Measurements from ENCODE around the gene MMP7. TPM values are rescaled to one million over a fixed set of nuclear protein-coding genes. Genes with fewer than 3 reads are reported as not detected.

The MMP7 gene
- total and polyA plus RNA-seq, 2 of the 4 experiments (the other 2 are of a cell fraction): not detected

DNA sequence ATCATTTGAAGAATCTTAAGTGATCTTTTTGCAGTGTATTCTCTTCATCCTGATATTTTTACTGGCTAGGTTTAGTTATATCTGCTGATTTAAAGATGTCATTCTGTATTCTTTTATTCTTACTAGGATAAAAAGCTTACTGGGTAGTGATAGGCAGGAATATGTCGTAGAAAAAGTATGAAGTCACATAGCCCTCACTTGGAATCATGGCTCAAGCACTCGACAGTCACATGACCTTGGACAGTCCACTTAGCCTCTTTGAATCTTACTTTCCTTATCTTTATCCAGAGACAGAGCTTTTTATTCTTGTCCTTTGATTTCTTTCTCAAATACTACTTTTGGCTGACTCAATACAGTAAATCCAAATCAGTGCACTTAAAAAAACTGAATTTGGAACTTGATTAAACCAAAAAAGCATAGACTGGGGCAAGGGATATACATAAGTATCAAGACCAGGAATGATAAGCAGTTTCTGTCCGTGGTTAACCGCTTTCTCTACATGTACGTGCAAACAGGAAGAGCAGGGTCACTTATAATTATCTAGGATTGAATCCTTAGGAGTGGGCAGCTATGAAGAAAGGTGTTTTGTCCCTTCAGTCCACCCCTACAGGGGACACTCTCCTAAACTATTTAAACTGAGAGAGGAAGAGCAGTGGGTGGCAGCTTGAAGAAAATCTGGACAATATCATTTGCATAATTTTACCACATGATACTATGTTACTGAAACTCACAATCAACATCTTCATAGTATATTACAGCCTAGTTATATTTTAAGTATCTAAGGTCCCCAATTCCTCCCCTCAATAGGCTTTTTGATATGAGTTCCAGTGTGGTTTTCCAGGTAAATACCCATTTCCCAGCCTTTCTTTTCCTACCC is 8.0 kb downstream of the MMP7 start:
- Histone ChIP-seq H3K4me1 (ENCODE audit: control insufficient read depth, insufficient read depth, low read length) (no peaks in the 10 kb centered on the region), H3K27ac (ENCODE audit: insufficient read depth, low read length) (no peak overlapping the region), H3K23ac (ENCODE audit: low read depth, low read length) (no peak overlapping the region), H2BK20ac (ENCODE audit: low read depth, low read length) (no peak overlapping the region), H3K9me1 (ENCODE audit: insufficient read depth, low read length) (no peaks in the 10 kb centered on the region), H2BK15ac (ENCODE audit: low read depth, low read length) (no peak overlapping the region), H2BK5ac (ENCODE audit: low read depth, low read length, poor library complexity, severe bottlenecking) (no peak overlapping the region), H2AK9ac (replicated peaks; ENCODE audit: low read depth, low read length, poor library complexity) (no peak overlapping the region), H2AFZ (replicated peaks; ENCODE audit: low read length, poor library complexity) (no peak overlapping the region), H2BK120ac (ENCODE audit: low read depth, low read length) (no peak overlapping the region), H3K9me3 (ENCODE audit: control insufficient read depth, insufficient read depth, low read length) (no peaks in the 10 kb centered on the region), H3K18ac (ENCODE audit: low read depth, low read length) (no peak overlapping the region), H3K79me1 (ENCODE audit: low read depth in 1 of 2, low read length in 2 of 2) (no peaks in the 10 kb centered on the region), H3K27me3 (ENCODE audit: control insufficient read depth, insufficient read depth, low read length) (no peaks in the 10 kb centered on the region; the same call in 1 of the 2 replicates), H4K91ac (ENCODE audit: insufficient read depth, low read depth, low read length) (no peak overlapping the region), H2AK5ac (ENCODE audit: low read depth, low read length) (no peak overlapping the region), H3K56ac (ENCODE audit: extremely low read depth, insufficient read depth, low read length) (no peak overlapping the region), H3K4me2 (ENCODE audit: low read depth, low read length) (no peak overlapping the region), H4K8ac (ENCODE audit: low read depth in 2 of 2, low read length in 2 of 2) (no peak overlapping the region), H4K5ac (ENCODE audit: low read depth, low read length) (no peak overlapping the region), H3K4ac (ENCODE audit: low read depth, low read length) (no peak overlapping the region), H4K20me1 (ENCODE audit: insufficient read depth, low read length) (no peaks in the 10 kb centered on the region), H3K4me3 (ENCODE audit: insufficient read depth, low read depth, low read length) (no peak overlapping the region), H3K14ac (replicated peaks; ENCODE audit: low read depth, low read length) (no peak overlapping the region), H3K36me3 (ENCODE audit: control insufficient read depth, insufficient read depth, low read length) (no peaks in the 10 kb centered on the region), H3K9ac (ENCODE audit: low read depth, low read length) (no peak overlapping the region)
- 100% methylated on average over 1 of the region's 5 CpGs; no CpG with 5 or more reads in 1 of the 2 experiments for WGBS, 2 experiments (ENCODE audit: extremely low coverage in 2 of 2, insufficient read length in 1 of 2)
- in situ Hi-C loops (cut with MboI; ENCODE audit: low sequenced_read_pairs) (no loop called here), dilution Hi-C loops (cut with HindIII; ENCODE audit: low sequenced_read_pairs, unreplicated experiment) (no loop called here), intact Hi-C loops (cut with micrococcal nuclease) (no loop called here)
- TF ChIP-seq POLR2A (IDR thresholded peaks at IDR 0.05; ENCODE audit: low read depth, low read length) (no peak), RFX5 (IDR thresholded peaks at IDR 0.05; ENCODE audit: low read depth, low read length) (no peak)
- TF ChIP-seq, protein P1, sequence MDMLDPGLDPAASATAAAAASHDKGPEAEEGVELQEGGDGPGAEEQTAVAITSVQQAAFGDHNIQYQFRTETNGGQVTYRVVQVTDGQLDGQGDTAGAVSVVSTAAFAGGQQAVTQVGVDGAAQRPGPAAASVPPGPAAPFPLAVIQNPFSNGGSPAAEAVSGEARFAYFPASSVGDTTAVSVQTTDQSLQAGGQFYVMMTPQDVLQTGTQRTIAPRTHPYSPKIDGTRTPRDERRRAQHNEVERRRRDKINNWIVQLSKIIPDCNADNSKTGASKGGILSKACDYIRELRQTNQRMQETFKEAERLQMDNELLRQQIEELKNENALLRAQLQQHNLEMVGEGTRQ (IDR thresholded peaks at IDR 0.05; ENCODE audit: low read depth, low read length): 0 out of 2 replicates have a peak, but pooled peaks have one; percentile 12
- ATAC-seq (ENCODE audit: low read depth) (no peak), DNase-seq (no peak)
- BruUV-seq (replicated peaks): no TSS peak
- CTCF ChIA-PET: interaction anchor here (0.7 kb wide), 1 partner anchor 14 kb away, joined by 3 read pairs; no protein-coding TSS in a partner anchor
- POLR2A ChIA-PET (ENCODE audit: unreplicated experiment): interaction anchor here (0.6 kb wide), 1 partner anchor 24 kb away, joined by 3 read pairs; no protein-coding TSS in a partner anchor
